NK-92 (cell line): Measurements from ENCODE around the gene ARHGEF28.

Source experiments
- DNase-seq: peaks from one replicate; lab custom pipeline; 2025; ENCODE audit not compliant: unreplicated experiment; lab: John Stamatoyannopoulos, UW

The ARHGEF28 gene

DNA sequence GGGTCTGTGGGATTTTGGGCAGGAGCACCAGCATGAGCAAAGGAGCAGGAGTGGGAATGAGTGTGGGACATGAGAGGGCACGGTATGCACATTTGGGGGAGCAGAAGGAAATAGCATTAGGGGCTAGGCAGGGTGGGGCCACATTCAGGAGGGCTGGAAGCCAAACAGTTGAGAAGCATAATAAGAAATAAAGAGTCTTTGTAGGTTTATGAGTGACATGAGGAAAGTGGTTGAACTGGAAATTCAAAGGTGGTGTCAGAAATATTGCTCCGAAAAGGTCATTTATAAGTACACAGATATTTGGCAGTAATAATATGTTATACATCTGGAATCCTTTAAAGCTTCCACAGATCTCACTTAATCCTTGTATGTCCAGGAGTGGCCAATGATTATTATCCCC lies 26.4 kb downstream of the ARHGEF28 start:
- DNase-seq: no peak

DNA sequence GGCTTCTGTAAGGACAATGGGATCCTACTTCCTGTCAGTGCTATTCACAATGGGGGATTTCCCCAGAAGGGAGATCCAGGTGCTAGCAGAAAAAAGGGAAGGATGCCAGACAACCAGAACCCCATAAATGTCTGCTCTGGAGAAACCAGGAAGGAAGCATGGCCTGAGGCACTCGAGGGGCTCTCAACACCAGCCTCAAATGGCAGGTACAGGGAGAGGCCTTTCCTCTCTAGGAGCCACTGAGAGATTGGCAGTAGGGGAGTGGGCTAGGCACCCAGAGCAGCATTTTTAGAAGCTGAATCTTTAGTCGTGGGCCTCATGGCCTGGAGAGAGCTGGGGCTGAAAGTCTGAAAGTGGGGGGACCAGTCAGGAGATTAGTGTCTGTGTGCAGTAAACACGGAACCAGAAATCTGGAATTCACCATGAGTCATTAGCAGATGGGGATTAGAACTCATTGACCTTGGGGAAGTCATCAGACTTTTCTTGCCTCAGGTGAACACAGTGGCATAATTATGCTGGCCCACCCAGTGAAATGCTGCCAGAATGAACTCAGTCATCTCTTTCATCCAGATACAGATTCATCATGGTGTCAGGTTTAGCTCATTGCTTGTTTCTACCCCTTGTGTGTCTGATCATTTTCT lies 28.3 kb downstream of the ARHGEF28 start:
- no peak for DNase-seq

DNA sequence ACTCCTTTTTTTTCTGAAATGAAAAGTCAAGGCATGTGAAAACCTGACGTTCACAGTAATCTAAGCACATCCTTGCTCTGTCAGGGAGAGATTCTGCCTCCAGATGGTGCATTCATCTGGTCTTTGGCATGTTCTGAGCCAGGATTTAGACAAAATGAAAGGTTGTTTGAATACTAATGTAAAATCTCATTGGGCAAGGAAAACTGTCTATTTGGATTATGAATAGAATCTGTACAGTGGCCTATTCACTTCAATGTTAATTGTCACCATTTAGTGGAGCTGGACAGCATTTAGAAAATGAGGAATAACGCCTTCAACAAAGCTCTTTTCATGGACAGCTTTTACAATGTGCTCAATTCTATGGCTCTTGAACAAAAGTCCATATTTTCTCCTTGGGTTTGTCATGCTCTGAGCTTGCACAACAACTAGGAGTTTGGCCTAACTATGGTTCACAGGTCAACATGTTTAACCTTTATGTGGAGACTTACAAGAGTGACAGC lies 28.9 kb downstream of the ARHGEF28 start:
- no peak for DNase-seq

DNA sequence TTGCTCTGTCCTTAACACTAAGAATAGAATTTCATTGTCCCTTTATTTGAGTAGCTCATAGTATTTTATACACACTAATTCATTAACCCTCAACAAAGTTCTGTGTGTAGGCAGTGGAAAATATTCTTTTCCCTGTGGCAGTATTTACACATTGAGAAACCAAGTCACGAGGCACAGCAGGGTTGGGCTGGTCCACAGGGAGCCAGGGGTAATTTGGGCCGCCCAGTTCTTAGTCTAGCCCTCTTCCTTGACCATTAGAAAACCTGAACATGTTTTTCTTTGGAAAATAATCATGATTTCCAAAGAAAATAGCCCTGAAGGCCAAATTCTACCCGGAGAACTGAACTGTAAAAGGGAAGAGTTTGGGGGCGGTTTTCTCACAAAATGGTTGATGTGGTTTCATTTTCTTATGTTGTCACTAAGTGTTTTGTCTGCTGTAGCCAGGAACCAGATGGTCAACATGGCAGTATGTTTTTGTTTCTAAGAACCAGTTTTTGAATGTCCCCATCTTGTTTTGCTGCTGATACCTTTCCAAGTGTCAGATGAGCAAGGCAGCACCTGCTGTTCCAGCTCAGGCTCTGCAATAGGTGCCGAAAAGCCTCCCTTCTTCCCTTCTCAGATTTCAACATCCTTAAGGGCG lies 29.6 kb downstream of the ARHGEF28 start:
- DNase-seq: no peak

DNA sequence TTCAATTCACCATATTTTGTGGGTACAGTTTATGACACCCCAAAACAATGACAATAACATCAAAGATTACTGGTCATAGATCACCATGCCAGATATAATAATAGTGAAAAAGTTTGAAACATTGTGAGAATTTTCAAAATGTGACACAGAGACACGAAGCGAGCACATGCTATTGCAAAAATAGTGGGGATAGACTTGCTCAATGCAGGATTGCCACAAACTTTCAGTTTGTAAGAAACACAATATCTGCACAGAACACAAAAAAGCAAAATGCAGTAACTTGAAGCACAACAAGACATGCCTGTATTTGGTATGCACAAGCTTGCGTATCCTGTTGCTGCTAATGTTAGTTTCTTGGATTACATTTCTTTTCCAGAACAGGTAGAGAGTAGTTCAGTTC lies 35.8 kb downstream of the ARHGEF28 start:
- DNase-seq: no peak

- DNase-seq: no peak
These were observed 37.3 kb downstream of the ARHGEF28 start for GRCh38 chr5:73663161-73663859.

- no peak for DNase-seq
These were observed 37.9 kb downstream of the ARHGEF28 start for GRCh38 chr5:73663860-73664240.

DNA sequence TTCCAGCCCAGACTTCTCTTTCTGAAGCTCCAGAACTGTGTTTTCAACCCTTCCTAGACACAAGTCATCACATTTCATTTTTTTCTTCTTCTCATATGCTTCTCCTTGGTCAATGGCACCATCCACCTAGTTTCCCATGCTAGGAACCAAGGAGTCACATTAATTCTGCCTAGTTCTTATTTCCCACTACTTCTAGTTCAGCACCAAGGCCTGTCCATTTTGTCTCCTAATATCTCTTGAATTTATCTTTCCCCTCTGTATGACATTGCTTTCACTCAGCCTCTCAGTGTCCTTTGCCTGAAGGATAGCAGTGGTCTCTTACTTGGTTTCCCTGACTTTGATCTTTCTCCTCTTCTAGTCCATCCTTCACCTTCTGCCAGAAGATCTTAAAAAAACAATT lies 38.8 kb downstream of the ARHGEF28 start:
- DNase-seq: no peak

GRCh38 chr5:73666891-73667290 lies 40.9 kb downstream of the ARHGEF28 start:
- no peak for DNase-seq

GRCh38 chr5:73668017-73668416 lies 42.0 kb downstream of the ARHGEF28 start:
- DNase-seq: no peak

GRCh38 chr5:73668486-73669111 lies 42.6 kb downstream of the ARHGEF28 start:
- no peak for DNase-seq

GRCh38 chr5:73670731-73671130 lies 44.7 kb downstream of the ARHGEF28 start:
- no peak for DNase-seq

DNA sequence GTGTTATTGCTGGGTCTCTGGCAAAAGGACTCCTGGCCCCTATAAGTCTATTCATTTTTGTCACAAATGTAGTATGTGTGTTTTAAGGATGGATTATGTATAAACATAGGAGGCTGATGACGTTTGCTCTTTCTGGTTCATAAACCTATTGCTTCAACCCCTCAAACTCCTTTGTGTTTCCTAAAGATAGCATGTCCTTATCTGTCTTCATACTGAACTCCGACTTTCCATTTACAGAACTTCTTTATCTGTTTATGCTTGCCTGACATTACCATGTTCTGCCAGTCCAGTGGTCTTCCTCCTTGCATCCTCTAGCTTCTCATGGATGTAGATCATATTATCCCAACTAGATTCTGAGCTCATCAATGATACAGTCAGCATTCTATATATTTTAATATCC lies 46.1 kb downstream of the ARHGEF28 start:
- DNase-seq: no peak

DNA sequence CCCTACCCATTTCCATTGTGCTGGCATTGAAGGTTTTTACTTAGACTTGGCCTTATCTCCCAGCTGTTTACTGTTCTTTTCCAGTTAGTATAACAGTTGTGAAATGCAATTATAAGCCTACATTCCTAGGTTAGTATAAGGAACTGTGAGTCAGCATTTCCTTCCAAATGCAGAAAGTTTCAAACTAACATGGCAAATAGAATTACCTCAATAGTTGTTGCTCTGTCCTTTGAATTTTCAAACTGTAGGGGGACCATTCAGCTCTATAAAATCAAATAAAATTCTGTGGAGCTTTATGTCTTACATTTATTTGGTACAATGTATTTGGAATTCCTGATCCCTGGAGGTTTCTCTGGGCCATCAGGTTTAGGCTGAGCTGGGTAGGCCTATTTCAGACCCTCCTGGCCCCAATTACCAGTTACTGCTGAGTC lies 47.2 kb downstream of the ARHGEF28 start:
- no peak for DNase-seq

DNA sequence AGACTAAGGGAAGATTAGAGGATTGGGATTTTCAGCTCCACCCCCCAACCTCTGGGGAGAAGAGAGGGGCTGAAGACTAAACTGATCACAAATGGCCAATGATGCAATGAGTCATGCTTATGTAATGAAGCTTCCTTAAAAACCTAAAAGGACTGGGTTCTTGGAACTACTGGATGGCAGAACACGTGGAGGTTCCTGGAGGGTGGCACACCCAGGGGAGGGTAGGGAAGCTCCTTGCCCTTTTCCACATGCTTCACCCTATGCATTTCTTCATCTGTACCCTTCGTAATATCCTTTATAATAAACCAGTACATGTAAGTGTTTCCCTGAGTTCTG lies 48.6 kb downstream of the ARHGEF28 start:
- no peak for DNase-seq

GRCh38 chr5:73678322-73678740 lies 52.3 kb downstream of the ARHGEF28 start:
- DNase-seq: no peak

GRCh38 chr5:73678807-73679206 lies 52.8 kb downstream of the ARHGEF28 start:
- no peak for DNase-seq

GRCh38 chr5:73682176-73682575 lies 56.2 kb downstream of the ARHGEF28 start:
- DNase-seq: no peak

DNA sequence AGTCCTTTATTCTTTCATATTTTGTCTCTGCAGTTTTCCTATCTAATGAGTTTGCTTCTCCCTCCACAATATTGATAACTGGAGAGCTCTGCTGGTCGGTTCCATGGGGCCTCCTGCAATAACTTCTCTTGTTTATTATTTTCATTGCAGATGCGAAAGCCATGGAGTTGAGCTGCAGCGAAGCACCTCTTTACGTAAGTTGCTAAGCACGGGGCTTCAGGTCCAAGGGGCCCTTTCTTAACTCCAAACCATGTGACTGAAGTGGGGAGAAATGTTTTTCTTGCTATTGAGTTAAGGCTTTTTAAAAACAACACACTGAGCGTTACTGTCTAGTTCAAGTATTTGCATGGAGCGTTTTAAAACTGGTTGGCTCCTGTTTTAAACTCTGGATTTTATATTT lies 58.7 kb downstream of the ARHGEF28 start:
- DNase-seq: no peak

DNA sequence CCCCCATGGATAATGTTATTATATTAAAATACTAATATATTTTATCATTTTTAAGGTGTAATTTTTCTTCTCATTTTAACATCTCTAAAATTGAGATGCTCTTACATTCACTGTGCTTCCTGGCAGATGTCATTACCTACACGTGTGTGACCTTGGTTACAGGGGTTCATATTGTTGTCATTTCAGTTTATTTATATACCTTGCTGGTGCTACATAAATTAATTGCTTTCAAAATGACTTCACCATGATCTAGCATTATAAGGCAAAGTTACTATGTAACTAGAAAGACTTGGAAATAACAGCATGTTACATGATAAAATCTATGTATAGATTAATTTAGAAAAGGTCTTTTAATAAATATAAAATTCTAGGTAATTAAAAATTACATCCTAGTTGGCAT lies 60.9 kb downstream of the ARHGEF28 start:
- no peak for DNase-seq

DNA sequence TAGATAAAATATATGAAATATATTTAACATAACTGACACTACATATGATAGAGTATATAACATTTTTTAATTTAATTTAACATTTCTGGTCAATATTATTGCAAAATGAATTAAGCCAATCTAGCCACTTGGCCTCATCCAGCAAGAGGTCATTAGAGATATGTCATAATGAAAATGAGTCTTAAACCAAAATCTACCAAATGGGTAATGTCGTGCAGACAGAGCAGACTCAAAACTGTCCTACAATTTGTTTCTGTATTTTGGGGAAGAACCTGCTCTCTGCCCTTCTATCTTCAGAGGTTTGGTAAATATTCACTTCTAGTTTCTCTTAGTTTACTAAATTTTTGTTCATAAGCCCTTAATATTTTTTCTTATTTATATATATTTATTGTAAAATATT lies 61.4 kb downstream of the ARHGEF28 start:
- DNase-seq: no peak

- DNase-seq: no peak
These were observed 64.0 kb downstream of the ARHGEF28 start for GRCh38 chr5:73690015-73690414.
